HuH-7.5 (cell line): ENCODE results near the gene INTS2.
"Not testable (repeated sequence)": the region's sequence is repeated elsewhere in the genome, so short reads cannot be mapped to it uniquely, and the experiment has no call there.

Experiments used
- DNase-seq: peaks from one replicate; pipeline ENCODE4 v3.0.0; 2011; ENCODE audit warnings: low spot score

Gene INTS2

DNA sequence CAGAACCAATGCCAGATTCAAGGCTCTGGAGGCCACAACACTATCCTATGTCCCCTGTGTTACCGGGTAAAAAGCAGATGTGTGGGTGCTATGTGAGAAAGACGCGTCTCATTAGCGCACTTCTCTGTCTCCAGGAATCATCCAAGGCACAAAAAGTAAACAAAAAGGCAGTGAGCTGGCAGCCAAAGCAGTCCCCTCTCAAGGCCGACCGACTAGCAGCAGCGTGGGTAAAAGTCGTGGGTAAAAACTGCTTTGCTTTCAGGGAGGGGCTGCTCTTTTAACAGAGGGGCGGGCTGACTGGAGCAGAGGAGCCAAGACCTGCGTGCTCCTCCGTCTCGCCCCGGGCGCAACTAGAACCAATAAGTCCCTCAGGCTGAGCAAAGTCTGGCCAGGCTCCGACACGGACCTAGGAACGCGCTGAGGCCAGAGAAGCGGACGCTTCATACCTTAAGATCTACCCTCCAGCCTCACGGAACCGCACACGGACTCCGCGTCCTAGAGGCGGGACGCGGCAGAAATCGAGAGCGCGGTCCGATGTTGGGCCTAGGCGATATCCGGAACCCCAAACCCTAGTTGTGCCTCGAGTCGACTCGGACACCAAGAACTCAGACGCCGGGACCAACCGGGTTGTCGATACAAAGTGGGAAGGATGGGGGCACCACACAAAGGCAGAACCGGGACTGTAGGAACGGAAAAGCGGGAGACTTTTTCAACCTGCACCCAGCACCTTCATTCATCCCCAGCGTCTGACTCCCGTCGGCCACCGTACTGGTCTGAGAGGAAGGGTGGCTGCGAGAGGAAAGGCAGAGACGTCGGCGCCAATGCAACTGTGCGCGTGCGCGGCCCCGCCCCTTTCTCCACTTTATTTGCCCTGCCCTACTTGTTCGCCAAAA lies at the start of gene INTS2:
Gene INTS2, minus strand, starts transcription at position 775 of the 893 bp plus-strand sequence. CDS start 1,338 bp downstream, outside the sequence.
- peak; percentile 90 for DNase-seq

GRCh38 chr17:61974115-61974514 lies 46.3 kb upstream of the INTS2 start:
- no peak for DNase-seq

- DNase-seq: no peak
Measured at GRCh38 chr17:61972311-61972710, 44.5 kb upstream of the INTS2 start.

DNA sequence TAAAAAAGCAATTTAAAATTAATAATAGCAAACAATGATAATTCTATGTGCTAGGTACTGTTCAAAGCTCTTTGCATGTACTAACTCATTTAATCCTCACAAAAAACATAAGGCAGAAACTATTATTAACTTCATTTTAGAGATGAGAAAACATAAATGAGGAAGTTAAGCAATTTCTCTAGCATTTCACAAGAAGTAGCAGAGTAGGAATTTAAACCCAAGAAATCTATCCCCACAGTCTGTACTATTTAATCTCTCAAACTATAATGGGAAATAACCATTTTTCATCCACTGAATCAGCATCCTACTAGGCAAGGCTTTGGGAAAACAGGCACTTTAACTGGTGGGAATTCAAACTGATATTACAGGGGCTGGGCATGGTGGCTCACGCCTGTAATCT lies 42.2 kb upstream of the INTS2 start:
- DNase-seq: no peak

GRCh38 chr17:61968757-61969156 lies 41.0 kb upstream of the INTS2 start:
- DNase-seq: no peak

DNA sequence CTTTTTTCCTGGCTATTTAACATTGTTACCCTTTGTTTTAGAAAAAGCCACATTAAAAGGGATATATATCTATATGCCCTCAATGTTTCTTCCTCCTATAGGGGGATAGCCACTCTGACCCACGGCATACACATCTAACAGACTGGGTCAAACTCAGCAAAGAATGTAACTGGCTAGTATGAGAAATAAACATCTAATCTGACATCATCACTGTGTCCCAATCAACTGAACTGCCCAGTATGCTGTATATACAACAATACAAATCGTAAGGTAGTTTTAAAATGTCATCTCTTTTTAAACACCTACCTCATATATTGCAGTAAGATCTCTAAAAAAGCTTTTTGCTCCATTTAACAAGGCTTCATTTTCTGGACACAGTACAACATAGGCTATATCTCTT lies 39.9 kb upstream of the INTS2 start:
- no peak for DNase-seq

- no peak for DNase-seq
Measured at GRCh38 chr17:61966191-61966590, 38.4 kb upstream of the INTS2 start.

DNA sequence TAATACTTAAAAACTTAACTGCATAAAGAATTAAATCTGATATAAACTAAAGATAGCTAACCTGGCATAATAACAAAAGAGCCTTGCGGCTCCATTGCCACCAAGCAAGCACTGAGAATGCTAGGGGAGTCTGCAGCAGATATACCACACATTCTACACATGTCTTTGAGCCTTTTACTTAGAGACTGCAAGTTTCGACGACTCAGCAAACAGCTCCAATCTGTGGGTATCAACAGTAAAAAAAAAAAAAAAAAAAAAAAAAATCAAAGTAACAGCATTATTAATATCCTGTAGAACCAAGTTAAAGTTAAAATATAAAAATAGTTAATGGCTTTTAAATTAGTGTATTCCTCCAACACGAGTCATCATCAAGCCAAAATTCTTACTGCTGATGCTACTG lies 27.8 kb upstream of the INTS2 start:
- DNase-seq: no peak

DNA sequence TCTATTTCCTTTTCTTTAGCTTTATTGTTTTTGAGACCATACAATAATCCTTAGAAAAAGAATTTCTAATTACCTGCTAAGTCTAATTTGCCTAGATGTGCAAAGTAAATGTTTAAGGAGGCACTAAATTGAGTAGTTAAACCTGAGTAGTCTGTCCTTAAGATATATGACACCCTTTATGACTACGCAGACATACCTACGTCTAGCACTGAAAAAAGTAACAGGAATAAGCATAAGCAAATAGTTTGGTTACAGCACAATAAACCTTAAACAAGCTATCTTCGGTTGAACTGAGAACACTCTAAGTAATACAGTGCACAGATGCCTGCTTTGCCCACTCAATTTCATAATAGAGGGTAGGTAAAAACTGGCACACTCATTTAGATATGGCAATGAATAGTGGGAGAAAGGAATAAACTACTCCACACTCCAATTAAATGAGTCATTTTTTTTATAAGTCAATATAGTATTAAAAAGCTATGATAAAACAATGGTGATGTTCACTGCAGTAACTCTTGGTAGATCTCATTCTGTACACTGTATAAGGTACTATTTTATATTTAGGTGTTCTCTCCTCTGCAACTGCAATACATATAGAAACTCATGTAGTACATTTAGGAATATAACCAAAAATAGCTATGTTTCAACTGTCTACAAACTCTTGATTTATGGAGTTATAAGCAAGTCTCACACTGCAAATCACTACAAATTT lies 19.7 kb upstream of the INTS2 start:
- no peak for DNase-seq

GRCh38 chr17:61946359-61946758 lies 18.6 kb upstream of the INTS2 start:
- no peak for DNase-seq

DNA sequence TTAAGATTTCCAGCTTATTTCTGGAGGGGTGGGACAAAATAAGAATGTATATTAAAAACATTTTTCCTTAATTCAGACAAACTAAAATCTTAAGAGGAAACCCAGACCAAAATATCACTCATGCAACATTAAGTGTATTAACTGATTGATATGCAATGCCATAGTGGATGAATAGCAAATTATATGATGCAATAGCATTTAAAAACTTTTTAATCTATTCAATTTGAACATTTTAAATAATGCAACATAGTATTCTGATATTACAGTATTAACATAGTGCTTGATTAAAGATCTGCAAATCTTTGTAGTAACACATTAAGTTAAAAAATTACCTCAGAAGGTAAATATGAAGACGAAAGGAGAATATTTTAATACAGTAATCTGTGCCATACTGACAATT lies 15.3 kb upstream of the INTS2 start:
- DNase-seq: no peak

- no peak for DNase-seq
Measured at GRCh38 chr17:61942085-61942484, 14.3 kb upstream of the INTS2 start.

GRCh38 chr17:61928101-61928436 lies 287 bp upstream of the INTS2 start:
- DNase-seq: no peak

DNA sequence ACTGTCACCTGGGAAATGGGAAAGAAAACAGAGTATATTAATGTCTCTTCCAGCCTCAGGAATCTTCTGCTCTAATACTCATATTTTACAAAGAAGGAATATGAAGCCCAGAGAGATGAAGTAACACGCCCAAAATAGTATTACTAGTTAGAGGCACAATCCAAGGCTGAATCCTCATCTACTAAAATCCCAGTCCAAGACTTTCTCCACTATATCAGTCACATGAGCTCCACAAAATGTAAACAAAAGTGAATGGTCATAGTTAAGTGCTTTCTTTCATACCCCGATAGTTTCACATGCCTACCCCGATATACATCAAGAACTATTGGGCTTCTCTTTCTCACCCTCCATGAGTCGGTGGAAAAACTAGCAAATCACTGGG lies 965 bp downstream of the INTS2 start:
- no peak for DNase-seq

- not testable (repeated sequence) for DNase-seq
Measured at GRCh38 chr17:61915162-61915561, 12.6 kb downstream of the INTS2 start.

GRCh38 chr17:61908292-61909037 lies 19.3 kb downstream of the INTS2 start:
- DNase-seq: no peak

- no peak for DNase-seq
Measured at GRCh38 chr17:61907361-61907760, 20.4 kb downstream of the INTS2 start.

DNA sequence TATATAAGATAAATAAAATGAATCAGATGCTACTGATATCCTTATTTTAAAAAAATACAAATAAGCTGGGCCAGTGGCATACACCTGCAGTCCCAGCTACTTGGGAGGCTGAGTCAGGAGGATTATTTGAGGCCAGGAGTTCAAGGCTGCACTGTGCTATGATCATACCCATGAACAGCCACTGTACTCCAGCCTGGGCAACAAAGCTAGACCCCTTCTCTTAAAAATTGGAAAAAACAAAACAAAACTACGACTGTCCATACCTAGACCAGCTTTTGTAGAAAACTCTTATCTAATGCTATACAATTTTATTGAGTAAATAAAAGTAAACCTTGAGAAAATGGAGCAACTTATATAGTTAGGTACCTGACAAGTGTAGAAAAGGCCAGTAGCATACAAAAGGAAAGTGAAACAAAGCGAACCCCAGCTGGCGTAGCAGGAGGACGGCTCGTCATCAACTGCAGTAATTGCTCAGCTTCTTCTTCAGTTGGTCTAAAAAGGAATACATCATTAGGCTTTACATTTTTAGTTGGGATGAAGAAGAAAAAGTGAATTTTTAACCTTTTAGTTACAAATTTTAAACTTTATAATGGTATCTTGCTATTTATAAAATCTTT lies 23.6 kb downstream of the INTS2 start:
- no peak for DNase-seq

GRCh38 chr17:61903251-61903650 lies 24.5 kb downstream of the INTS2 start:
- no peak for DNase-seq

GRCh38 chr17:61897548-61898180 lies 30.1 kb downstream of the INTS2 start:
- DNase-seq: peak; percentile 9

GRCh38 chr17:61895391-61895790 lies 32.4 kb downstream of the INTS2 start:
- DNase-seq: no peak

- DNase-seq: not testable (repeated sequence)
Measured at GRCh38 chr17:61894310-61894709, 33.5 kb downstream of the INTS2 start.
